Hepatocyte (in vitro differentiated cells): ENCODE results near the gene SFXN5.

ENCODE experiments used
- EZH2 ChIP-seq: fragments of 200-600 bp; sonication (generic); IDR thresholded peaks from 2 replicates; pipeline ENCODE4 v1.6.1; 2016; ENCODE audit warnings: antibody characterized with exemption, mild to moderate bottlenecking, borderline replicate concordance
- TF ChIP-seq, protein P1 (sequence below): fragments of 200-600 bp; sonication (generic); IDR thresholded peaks from 2 replicates; pipeline ENCODE4 v1.5.1; 2016; ENCODE audit warnings: antibody characterized with exemption, mild to moderate bottlenecking; ENCODE audit not compliant: poor library complexity

DNA sequence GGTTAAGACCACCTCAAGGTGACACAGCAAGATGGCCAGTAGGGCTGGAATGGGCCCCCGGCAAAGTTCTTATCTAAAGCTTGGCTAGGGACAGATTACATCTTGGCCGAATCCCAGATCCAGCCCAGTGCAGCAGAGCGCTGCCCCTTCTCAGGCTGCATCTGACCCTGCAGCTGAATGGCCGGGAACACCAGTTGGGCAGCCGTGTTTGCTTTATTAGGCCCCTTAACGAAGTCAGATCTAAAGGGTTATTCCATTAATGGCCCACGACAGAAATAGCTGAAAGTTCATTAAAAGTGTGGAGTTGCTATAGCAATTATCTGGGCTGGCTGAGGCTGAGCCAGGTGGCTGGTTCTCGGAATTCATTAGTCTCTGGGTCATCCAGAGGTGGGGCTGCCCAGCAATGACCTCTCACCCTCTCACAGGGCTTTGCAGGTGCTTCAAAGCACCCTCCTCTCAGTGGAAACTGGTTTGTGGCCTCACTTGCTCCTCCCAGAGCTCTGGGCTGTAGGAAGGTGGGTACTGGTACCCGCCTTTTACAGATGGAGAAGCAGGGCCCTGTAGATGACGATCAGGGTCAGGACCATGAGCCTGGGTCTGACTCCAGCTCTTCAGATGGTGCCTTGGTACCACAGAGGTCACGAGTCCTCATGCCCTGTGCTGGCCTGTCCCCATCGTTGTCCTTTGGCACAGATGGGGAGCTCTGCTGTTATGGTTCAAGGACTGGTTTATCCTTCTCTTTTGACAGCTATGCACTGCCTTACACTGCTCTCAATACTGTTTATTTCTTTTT lies 85.4 kb downstream of the SFXN5 start:
- no peak for TF ChIP-seq EZH2
- TF ChIP-seq, protein P1, sequence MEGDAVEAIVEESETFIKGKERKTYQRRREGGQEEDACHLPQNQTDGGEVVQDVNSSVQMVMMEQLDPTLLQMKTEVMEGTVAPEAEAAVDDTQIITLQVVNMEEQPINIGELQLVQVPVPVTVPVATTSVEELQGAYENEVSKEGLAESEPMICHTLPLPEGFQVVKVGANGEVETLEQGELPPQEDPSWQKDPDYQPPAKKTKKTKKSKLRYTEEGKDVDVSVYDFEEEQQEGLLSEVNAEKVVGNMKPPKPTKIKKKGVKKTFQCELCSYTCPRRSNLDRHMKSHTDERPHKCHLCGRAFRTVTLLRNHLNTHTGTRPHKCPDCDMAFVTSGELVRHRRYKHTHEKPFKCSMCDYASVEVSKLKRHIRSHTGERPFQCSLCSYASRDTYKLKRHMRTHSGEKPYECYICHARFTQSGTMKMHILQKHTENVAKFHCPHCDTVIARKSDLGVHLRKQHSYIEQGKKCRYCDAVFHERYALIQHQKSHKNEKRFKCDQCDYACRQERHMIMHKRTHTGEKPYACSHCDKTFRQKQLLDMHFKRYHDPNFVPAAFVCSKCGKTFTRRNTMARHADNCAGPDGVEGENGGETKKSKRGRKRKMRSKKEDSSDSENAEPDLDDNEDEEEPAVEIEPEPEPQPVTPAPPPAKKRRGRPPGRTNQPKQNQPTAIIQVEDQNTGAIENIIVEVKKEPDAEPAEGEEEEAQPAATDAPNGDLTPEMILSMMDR = no peak
